ENCODE measurements around the gene KRTAP10-6. TPM values are rescaled to one million over a fixed set of nuclear protein-coding genes. Genes with fewer than 3 reads are reported as not detected.
"Not testable (repeated sequence)": the region's sequence is repeated elsewhere in the genome, so short reads cannot be mapped to it uniquely, and the experiment has no call there.

Gene KRTAP10-6
- total RNA-seq, 2 donors from 2014 or later = not detected

DNA sequence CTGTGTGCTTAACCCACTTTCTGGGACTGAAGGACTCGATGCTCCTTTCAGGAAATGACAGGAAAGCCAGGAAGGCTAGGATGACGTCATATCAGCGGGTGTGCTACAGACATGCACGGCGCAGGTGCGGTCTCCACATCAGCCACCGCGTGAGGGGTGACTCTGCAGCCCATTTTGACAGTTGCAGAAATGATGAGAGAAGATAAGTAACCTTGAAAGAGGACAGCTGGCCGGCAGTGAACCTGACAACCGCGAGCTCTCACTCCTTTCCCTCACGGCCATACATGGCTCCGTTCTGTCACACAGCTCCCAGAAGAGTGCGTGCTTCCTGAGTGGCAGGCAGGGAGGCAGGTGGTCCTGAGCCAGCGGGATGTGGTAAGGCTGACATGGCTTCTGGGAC lies 10.2 kb downstream of the KRTAP10-6 start:
- no peaks in the 10 kb centered on the region for H3K36me3 ChIP-seq
- H3K27ac ChIP-seq = no peak overlapping the region
- peak; percentile 44 for DNase-seq (ENCODE audit: low spot score)
- H3K4me3 ChIP-seq = no peak overlapping the region
- TF ChIP-seq, protein P1, sequence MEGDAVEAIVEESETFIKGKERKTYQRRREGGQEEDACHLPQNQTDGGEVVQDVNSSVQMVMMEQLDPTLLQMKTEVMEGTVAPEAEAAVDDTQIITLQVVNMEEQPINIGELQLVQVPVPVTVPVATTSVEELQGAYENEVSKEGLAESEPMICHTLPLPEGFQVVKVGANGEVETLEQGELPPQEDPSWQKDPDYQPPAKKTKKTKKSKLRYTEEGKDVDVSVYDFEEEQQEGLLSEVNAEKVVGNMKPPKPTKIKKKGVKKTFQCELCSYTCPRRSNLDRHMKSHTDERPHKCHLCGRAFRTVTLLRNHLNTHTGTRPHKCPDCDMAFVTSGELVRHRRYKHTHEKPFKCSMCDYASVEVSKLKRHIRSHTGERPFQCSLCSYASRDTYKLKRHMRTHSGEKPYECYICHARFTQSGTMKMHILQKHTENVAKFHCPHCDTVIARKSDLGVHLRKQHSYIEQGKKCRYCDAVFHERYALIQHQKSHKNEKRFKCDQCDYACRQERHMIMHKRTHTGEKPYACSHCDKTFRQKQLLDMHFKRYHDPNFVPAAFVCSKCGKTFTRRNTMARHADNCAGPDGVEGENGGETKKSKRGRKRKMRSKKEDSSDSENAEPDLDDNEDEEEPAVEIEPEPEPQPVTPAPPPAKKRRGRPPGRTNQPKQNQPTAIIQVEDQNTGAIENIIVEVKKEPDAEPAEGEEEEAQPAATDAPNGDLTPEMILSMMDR (IDR thresholded peaks at IDR 0.05) = no peak
- H3K4me1 ChIP-seq = no peaks in the 10 kb centered on the region
- H3K9me3 ChIP-seq = peaks cover 0 to 17% of the 10 kb centered on the region in 2 donors
- H3K27me3 ChIP-seq = no peaks in the 10 kb centered on the region

DNA sequence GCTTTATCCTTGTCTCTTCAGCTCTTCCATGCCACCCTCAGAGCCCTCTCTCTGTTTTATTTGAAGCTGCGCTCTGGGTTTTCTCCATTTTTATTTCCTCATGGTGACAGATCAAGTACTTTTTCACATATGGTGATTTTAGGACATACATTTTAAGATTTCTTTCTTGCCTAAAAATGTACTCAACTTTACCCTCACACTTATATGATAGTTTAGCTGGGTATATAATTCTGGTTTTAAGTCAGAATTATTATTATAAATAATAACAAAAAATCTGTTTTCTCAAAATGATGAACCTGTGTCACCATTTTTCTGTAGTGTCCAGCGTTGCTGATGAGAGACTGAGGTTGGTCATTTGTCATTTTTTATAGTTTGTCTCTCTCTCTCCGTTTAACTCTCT lies 11.1 kb downstream of the KRTAP10-6 start:
- H3K4me1 ChIP-seq = no peaks in the 10 kb centered on the region
- DNase-seq (ENCODE audit: low spot score) = no peak
- H3K9me3 ChIP-seq = peaks cover 0 to 23% of the 10 kb centered on the region in 2 donors
- H3K27me3 ChIP-seq = no peaks in the 10 kb centered on the region
- no peaks in the 10 kb centered on the region for H3K36me3 ChIP-seq
- no peak overlapping the region for H3K27ac ChIP-seq
- TF ChIP-seq, protein P1 (IDR thresholded peaks at IDR 0.05) = no peak
- H3K4me3 ChIP-seq = no peak overlapping the region

DNA sequence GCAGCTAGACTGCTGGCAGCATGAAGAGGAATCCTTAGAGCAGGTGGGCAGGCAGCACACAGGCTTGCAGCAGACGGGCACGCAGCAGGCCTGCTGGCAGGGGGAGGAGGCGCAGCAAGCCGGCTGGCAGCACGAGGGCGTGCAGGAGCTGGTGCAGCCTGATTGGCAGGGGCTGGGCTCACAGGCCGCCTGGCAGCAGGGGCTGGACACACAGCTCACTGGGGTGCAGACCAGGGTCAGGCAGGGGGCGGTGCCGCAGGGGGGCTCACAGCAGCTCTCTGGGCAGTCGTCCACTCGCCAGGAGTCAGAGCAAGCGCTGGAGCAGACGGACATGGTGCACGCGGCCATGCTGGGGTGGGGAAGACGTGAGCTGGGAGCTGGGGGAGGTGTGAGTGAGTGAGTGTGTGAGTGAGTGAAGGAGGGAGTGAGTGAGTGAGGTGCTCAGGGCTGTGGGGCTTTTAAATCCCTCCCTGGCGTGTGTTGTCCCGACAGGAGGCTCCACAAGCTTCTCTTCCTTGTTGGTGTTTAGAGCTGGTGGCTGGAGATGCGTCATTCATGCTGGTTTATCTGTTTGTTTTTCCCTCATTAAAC lies 12.0 kb downstream of the KRTAP10-6 start, which contains the start of gene KRTAP10-5:
Gene KRTAP10-5 (minus strand): TSS at position 374 of the 591 bp plus-strand sequence. CDS start 26 bp downstream, at position 348.
- not testable (repeated sequence) for H3K36me3 ChIP-seq, H3K27ac ChIP-seq, H3K4me3 ChIP-seq, H3K4me1 ChIP-seq, H3K27me3 ChIP-seq
- H3K9me3 ChIP-seq = peaks cover 0 to 23% of the 10 kb centered on the region in 2 donors
- DNase-seq (ENCODE audit: low spot score) = peak; percentile 11

DNA sequence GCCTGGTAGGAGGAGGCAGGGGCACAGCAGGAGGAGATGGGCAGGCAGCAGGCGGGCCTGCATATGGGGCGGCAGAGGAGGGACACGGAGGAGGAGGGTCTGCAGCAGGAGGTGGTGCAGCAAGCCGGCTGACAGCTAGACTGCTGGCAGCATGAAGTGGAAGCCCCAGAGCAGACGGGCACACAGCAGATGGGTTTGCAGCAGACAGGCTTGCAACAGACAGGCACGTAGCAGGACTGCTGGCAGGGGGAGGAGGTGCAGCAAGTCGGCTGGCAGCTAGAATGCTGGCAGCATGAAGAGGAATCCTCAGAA lies 12.5 kb downstream of the KRTAP10-6 start:
- TF ChIP-seq, protein P1 (IDR thresholded peaks at IDR 0.05) = no peak
- no peak overlapping the region for H3K4me3 ChIP-seq
- no peak for DNase-seq (ENCODE audit: low spot score)
- no peaks in the 10 kb centered on the region for H3K27me3 ChIP-seq
- H3K4me1 ChIP-seq = no peaks in the 10 kb centered on the region
- H3K27ac ChIP-seq = no peak overlapping the region
- no peaks in the 10 kb centered on the region for H3K36me3 ChIP-seq
- H3K9me3 ChIP-seq = peaks cover 0 to 23% of the 10 kb centered on the region in 2 donors

DNA sequence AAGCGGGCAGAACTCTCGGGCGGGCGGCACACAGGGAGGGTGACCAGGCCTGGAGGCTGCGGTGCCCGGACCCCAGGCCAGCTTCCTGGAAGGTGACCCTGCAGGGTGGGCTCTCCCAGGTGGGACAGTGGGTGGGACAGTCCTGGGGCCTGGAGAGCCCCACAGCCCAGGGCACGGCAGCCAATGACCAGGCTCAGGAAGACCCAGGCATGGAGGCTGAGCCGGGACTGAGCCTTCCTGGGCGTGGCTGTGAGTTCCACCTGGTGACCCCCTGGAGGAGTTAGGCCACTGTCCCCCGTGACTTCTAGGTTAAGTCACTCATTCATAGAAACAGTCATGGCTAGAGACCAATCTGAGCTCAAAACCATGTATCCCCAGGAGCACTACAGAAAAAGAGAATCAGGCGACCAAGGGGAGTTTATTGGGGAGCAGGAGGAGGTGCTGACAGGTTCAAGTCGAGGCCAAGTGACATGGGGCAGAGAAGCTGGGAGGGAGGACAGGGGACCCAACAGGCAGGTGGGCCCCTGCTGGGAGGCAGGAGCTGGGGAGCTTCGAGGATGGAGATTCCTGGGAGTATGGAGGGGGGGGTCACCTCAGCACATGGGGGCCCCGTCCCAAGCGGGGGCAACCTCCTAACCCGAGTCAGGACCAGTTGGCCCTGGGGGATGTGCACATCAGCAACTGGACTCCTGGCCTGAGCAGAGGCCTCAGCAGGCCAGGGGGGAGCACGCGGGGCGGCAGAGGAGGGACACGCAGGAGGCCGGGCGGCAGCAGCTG lies 13.1 kb downstream of the KRTAP10-6 start:
- TF ChIP-seq, protein P1 (IDR thresholded peaks at IDR 0.05) = no peak
- Histone ChIP-seq H3K36me3 (no peaks in the 10 kb centered on the region), H3K9me3 (peaks cover 0 to 23% of the 10 kb centered on the region in 2 donors), H3K4me3 (no peak overlapping the region), H3K27me3 (no peaks in the 10 kb centered on the region), H3K27ac (no peak overlapping the region), H3K4me1 (no peaks in the 10 kb centered on the region)
- peak; percentile 26 for DNase-seq (ENCODE audit: low spot score)

DNA sequence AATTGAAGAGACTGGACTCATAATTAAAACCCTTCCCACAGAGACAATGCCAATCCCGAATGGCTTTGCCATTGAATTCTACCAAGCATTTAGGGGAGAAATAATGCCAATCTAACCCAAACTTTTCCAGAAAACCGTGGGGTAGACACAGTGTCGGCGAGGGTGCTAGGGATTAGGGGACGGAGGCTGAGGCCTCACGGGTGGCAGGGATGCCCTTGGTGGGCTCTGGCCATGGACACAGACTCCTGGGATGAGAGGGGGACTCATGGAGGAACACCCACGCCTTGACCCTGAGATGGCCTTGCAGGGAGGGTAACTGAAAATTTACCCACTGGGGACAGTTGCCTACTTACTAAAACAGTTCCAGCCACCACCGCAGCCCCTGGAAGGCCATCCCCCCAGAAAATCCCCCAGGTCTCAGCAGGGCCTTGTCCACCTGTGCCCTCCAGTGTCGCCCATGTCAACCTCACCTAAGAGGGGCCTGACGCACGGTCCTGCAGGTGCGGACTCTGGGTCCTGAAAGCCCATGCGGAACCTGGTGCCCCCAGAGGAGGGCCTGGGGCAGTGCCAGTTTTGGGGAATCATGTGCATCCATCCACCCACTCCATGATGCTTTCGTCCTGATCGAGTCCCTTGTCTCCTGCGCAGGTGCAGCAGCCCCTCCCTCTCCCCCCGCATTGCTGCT lies 13.8 kb downstream of the KRTAP10-6 start:
- Histone ChIP-seq H3K4me1 (no peaks in the 10 kb centered on the region), H3K27me3 (no peaks in the 10 kb centered on the region)

More for the DNA sequence above, 13.8 kb downstream of the KRTAP10-6 start:
- peaks cover 0 to 23% of the 10 kb centered on the region in 2 donors for H3K9me3 ChIP-seq
- no peaks in the 10 kb centered on the region for H3K36me3 ChIP-seq
- peak; percentile 32 for DNase-seq (ENCODE audit: low spot score)
- H3K4me3 ChIP-seq = no peak overlapping the region
- TF ChIP-seq, protein P1 (IDR thresholded peaks at IDR 0.05) = no peak
- no peak overlapping the region for H3K27ac ChIP-seq
